GM23338 (cell line): ENCODE results near the gene CNIH1. TPM values are rescaled to one million over a fixed set of nuclear protein-coding genes. Genes with fewer than 3 reads are reported as not detected.
A peak's percentile ranks its signal among the peaks of the same experiment; 100 is the strongest.

ENCODE experiments used
- ATAC-seq: fragments of 200-7000 bp; cut with Tn5 transposase; 3 replicates; pipeline ENCODE4 v1.9.1; 2020
- DNase-seq: peaks from one replicate; pipeline ENCODE4 v3.0.0-alpha.2; 2015; ENCODE audit warnings: low spot score
- H2AFZ ChIP-seq: fragments of 200-600 bp; sonication (generic); 2 replicates; pipeline ENCODE4 v1.8.0; 2016; ENCODE audit warnings: antibody characterized with exemption, mild to moderate bottlenecking, moderate library complexity
- H3F3A ChIP-seq: fragments of 200-600 bp; sonication (generic); replicated peaks from 2 replicates; pipeline ENCODE4 v1.8.0; 2017; ENCODE audit warnings: antibody characterized with exemption, mixed run types, low read depth
- H3K27ac ChIP-seq: fragments of 200-600 bp; sonication (generic); 2 replicates; pipeline ENCODE4 v1.6.1; 2016; ENCODE audit warnings: low read depth
- H3K27me3 ChIP-seq: fragments of 200-600 bp; sonication (generic); 2 replicates; pipeline ENCODE4 v1.8.0; 2016; ENCODE audit warnings: mild to moderate bottlenecking, mixed run types, moderate library complexity; ENCODE audit not compliant: insufficient read depth
- H3K36me3 ChIP-seq: fragments of 200-600 bp; sonication (generic); 2 replicates; pipeline ENCODE4 v1.8.0; 2016; ENCODE audit warnings: mild to moderate bottlenecking; ENCODE audit not compliant: insufficient read depth
- H3K4me1 ChIP-seq: fragments of 200-600 bp; sonication (generic); 2 replicates; pipeline ENCODE4 v1.8.0; 2016; ENCODE audit warnings: mild to moderate bottlenecking, moderate library complexity; ENCODE audit not compliant: insufficient read depth
- H3K4me2 ChIP-seq: fragments of 200-600 bp; sonication (generic); 2 replicates; pipeline ENCODE4 v1.7.1; 2017; ENCODE audit warnings: mixed run types
- H3K4me3 ChIP-seq: fragments of 200-600 bp; sonication (generic); 2 replicates; pipeline ENCODE4 v1.6.1; 2016; ENCODE audit warnings: mixed run types
- H3K79me2 ChIP-seq: fragments of 200-600 bp; sonication (generic); replicated peaks from 2 replicates; pipeline ENCODE4 v1.8.0; 2017; ENCODE audit warnings: mild to moderate bottlenecking; ENCODE audit not compliant: insufficient read depth
- H3K9me2 ChIP-seq: fragments of 200-600 bp; sonication (generic); 2 replicates; pipeline ENCODE4 v1.8.0; 2017; ENCODE audit not compliant: insufficient read depth
- H4K20me1 ChIP-seq: fragments of 200-600 bp; sonication (generic); replicated peaks from 2 replicates; pipeline ENCODE4 v1.8.0; 2017; ENCODE audit warnings: mild to moderate bottlenecking; ENCODE audit not compliant: insufficient read depth
- H3K27ac Mint-ChIP-seq: 2 replicates; pipeline ENCODE4 v1.8.0; 2020; ENCODE audit warnings: inconsistent platforms, mild to moderate bottlenecking, moderate library complexity, mixed read lengths
- H3K27me3 Mint-ChIP-seq: 3 replicates; pipeline ENCODE4 v1.8.0; 2022; ENCODE audit warnings: low read depth, mild to moderate bottlenecking, moderate library complexity, mixed read lengths, inconsistent platforms; ENCODE audit not compliant: insufficient read depth, poor library complexity
- H3K36me3 Mint-ChIP-seq: 3 replicates; pipeline ENCODE4 v1.8.0; 2021; ENCODE audit warnings: low read depth, mild to moderate bottlenecking, inconsistent platforms, moderate library complexity, mixed read lengths
- H3K4me1 Mint-ChIP-seq: 3 replicates; pipeline ENCODE4 v1.8.0; 2020; ENCODE audit warnings: mild to moderate bottlenecking, inconsistent platforms, mixed read lengths
- H3K4me3 Mint-ChIP-seq: 3 replicates; pipeline ENCODE4 v1.8.0; 2021; ENCODE audit warnings: moderate library complexity, mild to moderate bottlenecking, inconsistent platforms, mixed read lengths
- H3K9me3 Mint-ChIP-seq: 3 replicates; pipeline ENCODE4 v1.8.0; 2020; ENCODE audit warnings: moderate library complexity, mild to moderate bottlenecking, inconsistent platforms, mixed read lengths
- CREB1 ChIP-seq: fragments of 250-450 bp; sonication (Bioruptor Pico); IDR thresholded peaks from 2 replicates; pipeline ENCODE4 v1.5.0; 2020; ENCODE audit warnings: low read depth, mild to moderate bottlenecking, moderate library complexity
- EZH2 ChIP-seq: fragments of 200-600 bp; sonication (generic); IDR thresholded peaks from one replicate; pipeline ENCODE4 v1.8.0; 2017; ENCODE audit warnings: antibody characterized with exemption, mild to moderate bottlenecking, low read depth; ENCODE audit not compliant: unreplicated experiment
- EZH2phosphoT487 ChIP-seq: fragments of 200-600 bp; sonication (generic); IDR thresholded peaks from one replicate; pipeline ENCODE4 v1.8.1; 2018; ENCODE audit warnings: antibody characterized with exemption; ENCODE audit not compliant: unreplicated experiment
- JUNB ChIP-seq: IDR thresholded peaks from one replicate; pipeline ENCODE4 v1.6.1; 2016; ENCODE audit warnings: antibody characterized with exemption; ENCODE audit not compliant: unreplicated experiment
- NANOG ChIP-seq: IDR thresholded peaks from 2 replicates; pipeline ENCODE4 v1.6.1; 2016; ENCODE audit warnings: antibody characterized with exemption, borderline replicate concordance
- POLR2AphosphoS5 ChIP-seq: IDR thresholded peaks from 2 replicates; pipeline ENCODE4 v1.6.1; 2016; ENCODE audit warnings: antibody characterized with exemption, low read depth
- STAT1 ChIP-seq: IDR thresholded peaks from one replicate; pipeline ENCODE4 v1.6.1; 2016; ENCODE audit warnings: antibody characterized with exemption; ENCODE audit not compliant: unreplicated experiment
- ZNF114 ChIP-seq: fragments of 250-450 bp; sonication (Bioruptor Pico); IDR thresholded peaks from 2 replicates; pipeline ENCODE4 v1.5.0; 2020; ENCODE audit warnings: mild to moderate bottlenecking, moderate library complexity
- ZNF331 ChIP-seq: fragments of 250-450 bp; sonication (Bioruptor Pico); IDR thresholded peaks from 2 replicates; pipeline ENCODE4 v1.5.0; 2020; ENCODE audit warnings: low read depth, mild to moderate bottlenecking, moderate library complexity
- polyA plus RNA-seq: library from polyadenylated mRNA; unstranded; fragments of >200 nt; fragmentation: Nextera tagmentation; extraction: Ambion mirVana; gene quantifications from 2 replicates; pipeline ENCODE4 v1.2.1, GENCODE V29; 2016
- total RNA-seq: library from RNA; depleted of rRNA; stranded (reverse); fragments of >200 nt; shearing (Covaris generic); gene quantifications from 2 replicates; pipeline ENCODE4 v1.2.3, GENCODE V29; 2014
- TF ChIP-seq, protein P1 (sequence below): fragments of 250-450 bp; sonication (Bioruptor Pico); IDR thresholded peaks from 2 replicates; pipeline ENCODE4 v1.5.0; 2020; ENCODE audit warnings: mild to moderate bottlenecking, moderate library complexity
- TF ChIP-seq, protein P2 (sequence below): IDR thresholded peaks from 2 replicates; pipeline ENCODE4 v1.6.1; 2016; ENCODE audit warnings: antibody characterized with exemption
- TF ChIP-seq, protein P3 (sequence below), 2 experiments: fragments of 200-600 bp in 1 of 2; sonication (generic) in 1 of 2; conservative IDR thresholded peaks; 2 replicates each; pipeline versions ENCODE4 v1.5.1 to v1.6.1; 2016 to 2017; ENCODE audit warnings: antibody characterized with exemption in 2 of 2, low read depth in 2 of 2, mild to moderate bottlenecking in 2 of 2, moderate library complexity in 1 of 2
- TF ChIP-seq, protein P4 (sequence below): IDR thresholded peaks from one replicate; pipeline ENCODE4 v1.6.1; 2018; ENCODE audit warnings: antibody characterized with exemption; ENCODE audit not compliant: unreplicated experiment

Gene CNIH1
- total and polyA plus RNA-seq, 2 experiments from 2014 or later: 135 to 172 TPM

DNA sequence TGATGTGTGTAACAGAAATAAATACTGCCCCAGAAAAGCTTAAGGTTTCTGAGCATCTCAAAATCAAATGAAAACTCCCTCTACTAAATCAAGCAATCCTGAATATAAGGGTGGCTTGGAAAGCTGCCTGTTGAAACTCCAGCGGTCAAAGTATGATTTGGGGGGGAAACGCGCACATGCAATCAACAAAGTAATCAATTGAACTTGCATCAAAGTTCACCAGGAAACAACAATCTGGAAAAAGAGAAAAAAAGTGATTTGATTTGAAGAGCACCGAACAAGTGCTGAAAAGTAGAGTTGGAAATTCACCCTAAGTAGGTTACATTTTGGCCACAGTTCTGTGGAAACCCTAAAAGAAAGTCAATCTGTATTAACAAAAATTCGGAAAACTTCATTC is 700 bp downstream of the CNIH1 start:
- H3K4me2 ChIP-seq: peak overlapping the region; percentile 93
- H3K4me1 ChIP-seq: peaks cover 26% of the 10 kb centered on the region
- H3K9me2 ChIP-seq: no peaks in the 10 kb centered on the region
- H3K27ac Mint-ChIP-seq: peak overlapping the region; percentile 95
- peaks cover 20% of the 10 kb centered on the region; the same call in 2 of the 3 replicates for H3K36me3 Mint-ChIP-seq
- ATAC-seq (no peak), DNase-seq (no peak)
- H2AFZ ChIP-seq: no peak overlapping the region
- H3K4me1 Mint-ChIP-seq: peaks cover 39% of the 10 kb centered on the region
- 0 out of 2 replicates have a peak, but pooled peaks cover 4% of the 10 kb centered on the region for H3F3A ChIP-seq
- peaks cover under 1% of the 10 kb centered on the region; the same call in 1 of the 2 replicates for H4K20me1 ChIP-seq
- H3K4me3 ChIP-seq: peak overlapping the region; percentile 92
- H3K4me3 Mint-ChIP-seq: peak overlapping the region; percentile 94
- H3K27ac ChIP-seq: peak overlapping the region; percentile 97
- TF ChIP-seq, protein P1, sequence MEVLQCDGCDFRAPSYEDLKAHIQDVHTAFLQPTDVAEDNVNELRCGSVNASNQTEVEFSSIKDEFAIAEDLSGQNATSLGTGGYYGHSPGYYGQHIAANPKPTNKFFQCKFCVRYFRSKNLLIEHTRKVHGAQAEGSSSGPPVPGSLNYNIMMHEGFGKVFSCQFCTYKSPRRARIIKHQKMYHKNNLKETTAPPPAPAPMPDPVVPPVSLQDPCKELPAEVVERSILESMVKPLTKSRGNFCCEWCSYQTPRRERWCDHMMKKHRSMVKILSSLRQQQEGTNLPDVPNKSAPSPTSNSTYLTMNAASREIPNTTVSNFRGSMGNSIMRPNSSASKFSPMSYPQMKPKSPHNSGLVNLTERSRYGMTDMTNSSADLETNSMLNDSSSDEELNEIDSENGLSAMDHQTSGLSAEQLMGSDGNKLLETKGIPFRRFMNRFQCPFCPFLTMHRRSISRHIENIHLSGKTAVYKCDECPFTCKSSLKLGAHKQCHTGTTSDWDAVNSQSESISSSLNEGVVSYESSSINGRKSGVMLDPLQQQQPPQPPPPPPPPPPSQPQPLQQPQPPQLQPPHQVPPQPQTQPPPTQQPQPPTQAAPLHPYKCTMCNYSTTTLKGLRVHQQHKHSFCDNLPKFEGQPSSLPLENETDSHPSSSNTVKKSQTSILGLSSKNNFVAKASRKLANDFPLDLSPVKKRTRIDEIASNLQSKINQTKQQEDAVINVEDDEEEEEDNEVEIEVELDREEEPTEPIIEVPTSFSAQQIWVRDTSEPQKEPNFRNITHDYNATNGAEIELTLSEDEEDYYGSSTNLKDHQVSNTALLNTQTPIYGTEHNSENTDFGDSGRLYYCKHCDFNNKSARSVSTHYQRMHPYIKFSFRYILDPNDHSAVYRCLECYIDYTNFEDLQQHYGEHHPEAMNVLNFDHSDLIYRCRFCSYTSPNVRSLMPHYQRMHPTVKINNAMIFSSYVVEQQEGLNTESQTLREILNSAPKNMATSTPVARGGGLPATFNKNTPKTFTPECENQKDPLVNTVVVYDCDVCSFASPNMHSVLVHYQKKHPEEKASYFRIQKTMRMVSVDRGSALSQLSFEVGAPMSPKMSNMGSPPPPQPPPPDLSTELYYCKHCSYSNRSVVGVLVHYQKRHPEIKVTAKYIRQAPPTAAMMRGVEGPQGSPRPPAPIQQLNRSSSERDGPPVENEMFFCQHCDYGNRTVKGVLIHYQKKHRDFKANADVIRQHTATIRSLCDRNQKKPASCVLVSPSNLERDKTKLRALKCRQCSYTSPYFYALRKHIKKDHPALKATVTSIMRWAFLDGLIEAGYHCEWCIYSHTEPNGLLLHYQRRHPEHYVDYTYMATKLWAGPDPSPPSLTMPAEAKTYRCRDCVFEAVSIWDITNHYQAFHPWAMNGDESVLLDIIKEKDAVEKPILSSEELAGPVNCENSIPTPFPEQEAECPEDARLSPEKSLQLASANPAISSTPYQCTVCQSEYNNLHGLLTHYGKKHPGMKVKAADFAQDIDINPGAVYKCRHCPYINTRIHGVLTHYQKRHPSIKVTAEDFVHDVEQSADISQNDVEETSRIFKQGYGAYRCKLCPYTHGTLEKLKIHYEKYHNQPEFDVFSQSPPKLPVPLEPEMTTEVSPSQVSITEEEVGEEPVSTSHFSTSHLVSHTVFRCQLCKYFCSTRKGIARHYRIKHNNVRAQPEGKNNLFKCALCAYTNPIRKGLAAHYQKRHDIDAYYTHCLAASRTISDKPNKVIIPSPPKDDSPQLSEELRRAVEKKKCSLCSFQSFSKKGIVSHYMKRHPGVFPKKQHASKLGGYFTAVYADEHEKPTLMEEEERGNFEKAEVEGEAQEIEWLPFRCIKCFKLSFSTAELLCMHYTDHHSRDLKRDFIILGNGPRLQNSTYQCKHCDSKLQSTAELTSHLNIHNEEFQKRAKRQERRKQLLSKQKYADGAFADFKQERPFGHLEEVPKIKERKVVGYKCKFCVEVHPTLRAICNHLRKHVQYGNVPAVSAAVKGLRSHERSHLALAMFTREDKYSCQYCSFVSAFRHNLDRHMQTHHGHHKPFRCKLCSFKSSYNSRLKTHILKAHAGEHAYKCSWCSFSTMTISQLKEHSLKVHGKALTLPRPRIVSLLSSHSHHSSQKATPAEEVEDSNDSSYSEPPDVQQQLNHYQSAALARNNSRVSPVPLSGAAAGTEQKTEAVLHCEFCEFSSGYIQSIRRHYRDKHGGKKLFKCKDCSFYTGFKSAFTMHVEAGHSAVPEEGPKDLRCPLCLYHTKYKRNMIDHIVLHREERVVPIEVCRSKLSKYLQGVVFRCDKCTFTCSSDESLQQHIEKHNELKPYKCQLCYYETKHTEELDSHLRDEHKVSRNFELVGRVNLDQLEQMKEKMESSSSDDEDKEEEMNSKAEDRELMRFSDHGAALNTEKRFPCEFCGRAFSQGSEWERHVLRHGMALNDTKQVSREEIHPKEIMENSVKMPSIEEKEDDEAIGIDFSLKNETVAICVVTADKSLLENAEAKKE (CRISPR knock-in tag): no peak
- TF ChIP-seq ZNF331 (CRISPR knock-in tag) (no peak), STAT1 (no peak), POLR2AphosphoS5 (no peak), ZNF114 (CRISPR knock-in tag) (no peak), NANOG (no peak), EZH2phosphoT487 (no peak), JUNB (no peak), EZH2 (no peak), CREB1 (no peak)
- TF ChIP-seq, protein P2, sequence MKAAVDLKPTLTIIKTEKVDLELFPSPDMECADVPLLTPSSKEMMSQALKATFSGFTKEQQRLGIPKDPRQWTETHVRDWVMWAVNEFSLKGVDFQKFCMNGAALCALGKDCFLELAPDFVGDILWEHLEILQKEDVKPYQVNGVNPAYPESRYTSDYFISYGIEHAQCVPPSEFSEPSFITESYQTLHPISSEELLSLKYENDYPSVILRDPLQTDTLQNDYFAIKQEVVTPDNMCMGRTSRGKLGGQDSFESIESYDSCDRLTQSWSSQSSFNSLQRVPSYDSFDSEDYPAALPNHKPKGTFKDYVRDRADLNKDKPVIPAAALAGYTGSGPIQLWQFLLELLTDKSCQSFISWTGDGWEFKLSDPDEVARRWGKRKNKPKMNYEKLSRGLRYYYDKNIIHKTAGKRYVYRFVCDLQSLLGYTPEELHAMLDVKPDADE: no peak
- TF ChIP-seq, protein P3, sequence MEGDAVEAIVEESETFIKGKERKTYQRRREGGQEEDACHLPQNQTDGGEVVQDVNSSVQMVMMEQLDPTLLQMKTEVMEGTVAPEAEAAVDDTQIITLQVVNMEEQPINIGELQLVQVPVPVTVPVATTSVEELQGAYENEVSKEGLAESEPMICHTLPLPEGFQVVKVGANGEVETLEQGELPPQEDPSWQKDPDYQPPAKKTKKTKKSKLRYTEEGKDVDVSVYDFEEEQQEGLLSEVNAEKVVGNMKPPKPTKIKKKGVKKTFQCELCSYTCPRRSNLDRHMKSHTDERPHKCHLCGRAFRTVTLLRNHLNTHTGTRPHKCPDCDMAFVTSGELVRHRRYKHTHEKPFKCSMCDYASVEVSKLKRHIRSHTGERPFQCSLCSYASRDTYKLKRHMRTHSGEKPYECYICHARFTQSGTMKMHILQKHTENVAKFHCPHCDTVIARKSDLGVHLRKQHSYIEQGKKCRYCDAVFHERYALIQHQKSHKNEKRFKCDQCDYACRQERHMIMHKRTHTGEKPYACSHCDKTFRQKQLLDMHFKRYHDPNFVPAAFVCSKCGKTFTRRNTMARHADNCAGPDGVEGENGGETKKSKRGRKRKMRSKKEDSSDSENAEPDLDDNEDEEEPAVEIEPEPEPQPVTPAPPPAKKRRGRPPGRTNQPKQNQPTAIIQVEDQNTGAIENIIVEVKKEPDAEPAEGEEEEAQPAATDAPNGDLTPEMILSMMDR (conservative IDR thresholded peaks at IDR 0.05; ENCODE audit: low read depth in 2 of 2): no peak
- TF ChIP-seq, protein P4, sequence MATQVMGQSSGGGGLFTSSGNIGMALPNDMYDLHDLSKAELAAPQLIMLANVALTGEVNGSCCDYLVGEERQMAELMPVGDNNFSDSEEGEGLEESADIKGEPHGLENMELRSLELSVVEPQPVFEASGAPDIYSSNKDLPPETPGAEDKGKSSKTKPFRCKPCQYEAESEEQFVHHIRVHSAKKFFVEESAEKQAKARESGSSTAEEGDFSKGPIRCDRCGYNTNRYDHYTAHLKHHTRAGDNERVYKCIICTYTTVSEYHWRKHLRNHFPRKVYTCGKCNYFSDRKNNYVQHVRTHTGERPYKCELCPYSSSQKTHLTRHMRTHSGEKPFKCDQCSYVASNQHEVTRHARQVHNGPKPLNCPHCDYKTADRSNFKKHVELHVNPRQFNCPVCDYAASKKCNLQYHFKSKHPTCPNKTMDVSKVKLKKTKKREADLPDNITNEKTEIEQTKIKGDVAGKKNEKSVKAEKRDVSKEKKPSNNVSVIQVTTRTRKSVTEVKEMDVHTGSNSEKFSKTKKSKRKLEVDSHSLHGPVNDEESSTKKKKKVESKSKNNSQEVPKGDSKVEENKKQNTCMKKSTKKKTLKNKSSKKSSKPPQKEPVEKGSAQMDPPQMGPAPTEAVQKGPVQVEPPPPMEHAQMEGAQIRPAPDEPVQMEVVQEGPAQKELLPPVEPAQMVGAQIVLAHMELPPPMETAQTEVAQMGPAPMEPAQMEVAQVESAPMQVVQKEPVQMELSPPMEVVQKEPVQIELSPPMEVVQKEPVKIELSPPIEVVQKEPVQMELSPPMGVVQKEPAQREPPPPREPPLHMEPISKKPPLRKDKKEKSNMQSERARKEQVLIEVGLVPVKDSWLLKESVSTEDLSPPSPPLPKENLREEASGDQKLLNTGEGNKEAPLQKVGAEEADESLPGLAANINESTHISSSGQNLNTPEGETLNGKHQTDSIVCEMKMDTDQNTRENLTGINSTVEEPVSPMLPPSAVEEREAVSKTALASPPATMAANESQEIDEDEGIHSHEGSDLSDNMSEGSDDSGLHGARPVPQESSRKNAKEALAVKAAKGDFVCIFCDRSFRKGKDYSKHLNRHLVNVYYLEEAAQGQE: no peak
- no peaks in the 10 kb centered on the region for H3K9me3 Mint-ChIP-seq
- H3K27me3 Mint-ChIP-seq: peaks cover 8% of the 10 kb centered on the region
- peaks cover 52% of the 10 kb centered on the region for H3K79me2 ChIP-seq
- H3K27me3 ChIP-seq: no peaks in the 10 kb centered on the region
- H3K36me3 ChIP-seq: no peaks in the 10 kb centered on the region
